Measurements from ENCODE around the gene ANK2.

Gene ANK2

GRCh38 chr4:113368056-113368455 is 318.6 kb downstream of the ANK2 start:
- no peak overlapping the region for H3K4me3 ChIP-seq
- TF ChIP-seq CTCF (IDR thresholded peaks at IDR 0.05) = no peak
- DNase-seq (ENCODE audit: low spot score) = no peak
- H3K27ac ChIP-seq = no peak overlapping the region

GRCh38 chr4:113371111-113371510 is 321.7 kb downstream of the ANK2 start:
- Histone ChIP-seq H3K4me3 (no peak overlapping the region), H3K27ac (no peak overlapping the region)
- no peak for TF ChIP-seq CTCF (IDR thresholded peaks at IDR 0.05)
- DNase-seq (ENCODE audit: low spot score) = no peak

GRCh38 chr4:113375964-113376666 is 326.7 kb downstream of the ANK2 start:
- DNase-seq (ENCODE audit: low spot score) = no peak
- no peak overlapping the region for H3K27ac ChIP-seq
- no peak for TF ChIP-seq CTCF (IDR thresholded peaks at IDR 0.05)
- H3K4me3 ChIP-seq = no peak overlapping the region

- no peak overlapping the region for H3K27ac ChIP-seq
- no peak for TF ChIP-seq CTCF (IDR thresholded peaks at IDR 0.05)
- no peak overlapping the region for H3K4me3 ChIP-seq
- no peak for DNase-seq (ENCODE audit: low spot score)
Measured at GRCh38 chr4:113378836-113379235, 329.4 kb downstream of the ANK2 start.

GRCh38 chr4:113382704-113383103 is 333.3 kb downstream of the ANK2 start:
- peak overlapping the region in 1 of 2 donors; percentile 13 for H3K27ac ChIP-seq
- no peak for DNase-seq (ENCODE audit: low spot score)

GRCh38 chr4:113383111-113383785 is 333.8 kb downstream of the ANK2 start:
- DNase-seq (ENCODE audit: low spot score) = no peak
- peak overlapping the region in 1 of 2 donors; percentile 32 for H3K27ac ChIP-seq
- no peak overlapping the region for H3K4me3 ChIP-seq
- TF ChIP-seq CTCF (IDR thresholded peaks at IDR 0.05) = no peak

More at GRCh38 chr4:113382704-113383103, 333.3 kb downstream of the ANK2 start:
- no peak overlapping the region for H3K4me3 ChIP-seq
- no peak for TF ChIP-seq CTCF (IDR thresholded peaks at IDR 0.05)

GRCh38 chr4:113384600-113384999 is 335.1 kb downstream of the ANK2 start:
- Histone ChIP-seq H3K27ac (peak overlapping the region in 1 of 2 donors; percentile 36), H3K4me3 (no peak overlapping the region)
- TF ChIP-seq CTCF (IDR thresholded peaks at IDR 0.05) = no peak
- DNase-seq (ENCODE audit: low spot score) = no peak

Measured in coronary artery (tissue), 2 donors.